Osteocyte (in vitro differentiated cells): Measurements from ENCODE around the gene GLIPR1L2. TPM values are rescaled to one million over a fixed set of nuclear protein-coding genes. Genes with fewer than 3 reads are reported as not detected.

Experiments
- DNase-seq: peaks from one replicate; pipeline ENCODE4 v3.0.0; 2021; ENCODE audit warnings: mixed read lengths; ENCODE audit not compliant: unreplicated experiment; ENCODE audit errors: extremely low spot score
- H3K27ac Mint-ChIP-seq: one replicate; pipeline ENCODE4 v1.8.0; 2021; ENCODE audit warnings: mild to moderate bottlenecking, mixed read lengths; ENCODE audit not compliant: unreplicated experiment
- H3K27me3 Mint-ChIP-seq: one replicate; pipeline ENCODE4 v1.8.0; 2021; ENCODE audit warnings: mixed read lengths; ENCODE audit not compliant: unreplicated experiment
- H3K36me3 Mint-ChIP-seq: one replicate; pipeline ENCODE4 v1.8.0; 2021; ENCODE audit warnings: mixed read lengths; ENCODE audit not compliant: unreplicated experiment
- H3K4me1 Mint-ChIP-seq: one replicate; pipeline ENCODE4 v1.8.0; 2021; ENCODE audit warnings: mixed read lengths; ENCODE audit not compliant: unreplicated experiment
- H3K4me3 Mint-ChIP-seq: one replicate; pipeline ENCODE4 v1.8.0; 2021; ENCODE audit warnings: mild to moderate bottlenecking, moderate library complexity, mixed read lengths; ENCODE audit not compliant: unreplicated experiment
- H3K9me3 Mint-ChIP-seq: one replicate; pipeline ENCODE4 v1.8.0; 2021; ENCODE audit warnings: mixed read lengths; ENCODE audit not compliant: unreplicated experiment
- CTCF ChIP-seq: fragments of 200-600 bp; sonication (generic); IDR thresholded peaks from 2 replicates; pipeline ENCODE4 v1.5.0; 2021; ENCODE audit warnings: antibody characterized with exemption, mild to moderate bottlenecking, moderate library complexity
- total RNA-seq: library from RNA; stranded (reverse); gene quantifications from 2 replicates; pipeline ENCODE4 v1.2.1, GENCODE V29; 2021

GLIPR1L2 gene
- total RNA-seq, 1 donor from 2014 or later, result 0.78 TPM

GRCh38 chr12:75471902-75472890 lies 81.3 kb downstream of the GLIPR1L2 start:
- H3K36me3 Mint-ChIP-seq, result no peaks in the 10 kb centered on the region
- no peak for TF ChIP-seq CTCF
- no peaks in the 10 kb centered on the region for H3K9me3 Mint-ChIP-seq
- H3K4me1 Mint-ChIP-seq, result no peaks in the 10 kb centered on the region
- DNase-seq, result no peak
- no peak overlapping the region for H3K4me3 Mint-ChIP-seq
- no peaks in the 10 kb centered on the region for H3K27me3 Mint-ChIP-seq
- H3K27ac Mint-ChIP-seq, result no peak overlapping the region

GRCh38 chr12:75474116-75474515 lies 83.2 kb downstream of the GLIPR1L2 start:
- no peaks in the 10 kb centered on the region for H3K9me3 Mint-ChIP-seq
- TF ChIP-seq CTCF, result no peak
- DNase-seq, result no peak
- no peak overlapping the region for H3K4me3 Mint-ChIP-seq
- no peaks in the 10 kb centered on the region for H3K27me3 Mint-ChIP-seq
- H3K27ac Mint-ChIP-seq, result no peak overlapping the region
- H3K36me3 Mint-ChIP-seq, result no peaks in the 10 kb centered on the region
- no peaks in the 10 kb centered on the region for H3K4me1 Mint-ChIP-seq

- Mint-ChIP-seq H3K4me1 (peaks cover 15% of the 10 kb centered on the region), H3K27ac (no peak overlapping the region), H3K9me3 (no peaks in the 10 kb centered on the region), H3K36me3 (no peaks in the 10 kb centered on the region), H3K27me3 (no peaks in the 10 kb centered on the region), H3K4me3 (no peak overlapping the region)
- DNase-seq, result no peak
- no peak for TF ChIP-seq CTCF
These were observed 85.2 kb downstream of the GLIPR1L2 start for GRCh38 chr12:75476071-75476470.

GRCh38 chr12:75477137-75477536 lies 86.2 kb downstream of the GLIPR1L2 start:
- Mint-ChIP-seq H3K9me3 (no peaks in the 10 kb centered on the region), H3K27ac (no peak overlapping the region), H3K27me3 (no peaks in the 10 kb centered on the region), H3K4me3 (no peak overlapping the region), H3K4me1 (peaks cover 26% of the 10 kb centered on the region), H3K36me3 (no peaks in the 10 kb centered on the region)
- no peak for DNase-seq
- TF ChIP-seq CTCF, result no peak

GRCh38 chr12:75478116-75478794 lies 87.4 kb downstream of the GLIPR1L2 start:
- no peak for DNase-seq
- H3K27ac Mint-ChIP-seq, result no peak overlapping the region

More at GRCh38 chr12:75478116-75478794, 87.4 kb downstream of the GLIPR1L2 start:
- H3K4me1 Mint-ChIP-seq, result peaks cover 36% of the 10 kb centered on the region
- TF ChIP-seq CTCF, result no peak
- H3K9me3 Mint-ChIP-seq, result no peaks in the 10 kb centered on the region
- H3K36me3 Mint-ChIP-seq, result no peaks in the 10 kb centered on the region
- no peaks in the 10 kb centered on the region for H3K27me3 Mint-ChIP-seq
- H3K4me3 Mint-ChIP-seq, result no peak overlapping the region
